Endothelial cell of umbilical vein (primary cell): ENCODE results near the gene PFN3. TPM values are rescaled to one million over a fixed set of nuclear protein-coding genes. Genes with fewer than 3 reads are reported as not detected.

Experiments used
- BruUV-seq: library from RNA; stranded (reverse); fragments of 400-500 nt; replicated peaks from 2 replicates; lab custom pipeline; 2021; lab: Mats Ljungman, UMichigan
- CTCF ChIA-PET: fragments of 300-600, 350-600 bp; sonication (Branson Sonifier 250); formaldehyde crosslinking; loops from one replicate; lab custom pipeline; 2021; ENCODE audit warnings: antibody characterized with exemption, inconsistent platforms; lab: Charles Lee
- POLR2A ChIA-PET: fragments of 300-600, 350-600 bp; sonication (Branson Sonifier 250); formaldehyde crosslinking; loops from one replicate; lab custom pipeline; 2021; ENCODE audit warnings: antibody characterized with exemption, inconsistent platforms; lab: Charles Lee
- DNase-seq: peaks from one replicate; pipeline ENCODE4 v3.0.0-alpha.2; 2011; ENCODE audit warnings: low read depth, low spot score
- FAIRE-seq: peaks from 2 replicates; lab custom pipeline; 2011; peaks lifted over from hg19 to GRCh38; lab: Jason Lieb, UNC
- H2AFZ ChIP-seq: 2 replicates; pipeline ENCODE4 v1.6.0; 2012; ENCODE audit warnings: low read depth, low read length, control low read depth, inconsistent platforms
- H3K27ac ChIP-seq: 2 replicates; pipeline ENCODE4 v1.5.1; 2011; ENCODE audit warnings: low read depth, mild to moderate bottlenecking, control low read depth, low read length, moderate library complexity; ENCODE audit not compliant: insufficient read depth
- H3K27me3 ChIP-seq, 2 experiments: 2 replicates each; pipeline versions ENCODE4 v1.6.0 to v1.6.1; 2011; ENCODE audit warnings: low read length in 2 of 2, mixed read lengths in 1 of 2; ENCODE audit not compliant: control insufficient read depth in 2 of 2, insufficient read depth in 2 of 2
- H3K36me3 ChIP-seq, 2 experiments: 2 replicates in 1 of 2; 3 replicates in 1 of 2; pipeline ENCODE4 v1.5.1; 2011; ENCODE audit warnings: low read length in 2 of 2, mild to moderate bottlenecking in 1 of 2, moderate library complexity in 1 of 2; ENCODE audit not compliant: control insufficient read depth in 2 of 2, insufficient read depth in 2 of 2; ENCODE audit errors: extremely low read depth in 1 of 2
- H3K4me1 ChIP-seq: 3 replicates; pipeline ENCODE4 v1.5.1; 2011; ENCODE audit warnings: mild to moderate bottlenecking, low read length; ENCODE audit not compliant: control insufficient read depth, insufficient read depth; ENCODE audit errors: extremely low read depth
- H3K4me2 ChIP-seq: 2 replicates; pipeline ENCODE4 v1.6.1; 2011; ENCODE audit warnings: low read length, control low read depth, mixed read lengths; ENCODE audit not compliant: insufficient read depth
- H3K4me3 ChIP-seq, 3 experiments: fragments of 200-600 bp in 1 of 3; sonication (generic), shearing (Covaris generic) in 1 of 3; replicated peaks in 1 of 3; 2 replicates each; pipeline ENCODE4 v1.5.1; 2011 to 2016; ENCODE audit warnings: control low read depth in 3 of 3, low read length in 3 of 3, mild to moderate bottlenecking in 2 of 3, inconsistent platforms in 1 of 3, low read depth in 1 of 3, moderate library complexity in 1 of 3; ENCODE audit not compliant: insufficient read depth in 1 of 3
- H3K79me2 ChIP-seq: 2 replicates; pipeline ENCODE4 v1.6.0; 2012; ENCODE audit warnings: low read length, inconsistent platforms; ENCODE audit not compliant: control insufficient read depth, insufficient read depth
- H3K9ac ChIP-seq: replicated peaks from 2 replicates; pipeline ENCODE3; 2011; ENCODE audit warnings: low read length, control low read depth; ENCODE audit not compliant: insufficient read depth; ENCODE audit errors: extremely low read depth
- H3K9me1 ChIP-seq: replicated peaks from 3 replicates; pipeline ENCODE4 v1.6.0; 2011; ENCODE audit warnings: mild to moderate bottlenecking, low read length; ENCODE audit not compliant: control insufficient read depth, insufficient read depth; ENCODE audit errors: extremely low read depth
- H3K9me3 ChIP-seq: replicated peaks from 2 replicates; pipeline ENCODE4 v1.5.1; 2012; ENCODE audit warnings: low read length, inconsistent platforms; ENCODE audit not compliant: control insufficient read depth, insufficient read depth
- H4K20me1 ChIP-seq: replicated peaks from 2 replicates; pipeline ENCODE3; 2011; ENCODE audit warnings: mild to moderate bottlenecking, low read length; ENCODE audit not compliant: control insufficient read depth, insufficient read depth; ENCODE audit errors: extremely low read depth
- EZH2 ChIP-seq: IDR thresholded peaks from 2 replicates; pipeline ENCODE4 v1.6.1; 2012; ENCODE audit warnings: borderline replicate concordance, low read depth, mild to moderate bottlenecking, moderate library complexity, low read length, inconsistent platforms; ENCODE audit not compliant: severe bottlenecking
- FOS ChIP-seq: IDR thresholded peaks from 2 replicates; pipeline ENCODE4 v1.6.1; 2011; ENCODE audit warnings: mild to moderate bottlenecking, low read length, moderate library complexity, borderline replicate concordance; ENCODE audit not compliant: insufficient read depth
- GATA2 ChIP-seq: IDR thresholded peaks from 2 replicates; pipeline ENCODE4 v1.7.0; 2011; ENCODE audit warnings: low read depth, mild to moderate bottlenecking, moderate library complexity, mixed read lengths, low read length; ENCODE audit not compliant: insufficient read length, insufficient read depth
- JUN ChIP-seq: IDR thresholded peaks from 2 replicates; pipeline ENCODE4 v1.6.1; 2011; ENCODE audit warnings: borderline replicate concordance, low read depth; ENCODE audit not compliant: insufficient read length, insufficient read depth
- MAX ChIP-seq: IDR thresholded peaks from 2 replicates; pipeline ENCODE4 v1.6.1; 2011; ENCODE audit not compliant: insufficient read depth, insufficient read length
- MYC ChIP-seq: IDR thresholded peaks from one replicate; pipeline ENCODE4 v1.6.1; 2011; ENCODE audit warnings: mild to moderate bottlenecking, low read depth, low read length
- POLR2A ChIP-seq: IDR thresholded peaks from 2 replicates; pipeline ENCODE4 v1.6.1; 2012; ENCODE audit warnings: low read depth, mild to moderate bottlenecking, control low read depth, low read length
- POLR2AphosphoS5 ChIP-seq: IDR thresholded peaks from 2 replicates; pipeline ENCODE4 v1.6.1; 2012; ENCODE audit warnings: low read depth, mild to moderate bottlenecking, control low read depth, low read length, moderate library complexity; ENCODE audit not compliant: insufficient read depth
- dilution Hi-C: fragments of 300-500 bp; cut with MboI; formaldehyde crosslinking; loops from one replicate; pipeline ENCODE4 v1.15.0; 2019; ENCODE audit warnings: low sequenced_read_pairs; ENCODE audit not compliant: extremely low pct_ligation_motif_present
- intact Hi-C: fragments of 100-400 bp; cut with micrococcal nuclease; formaldehyde crosslinking; loops from one replicate; pipeline ENCODE4 v1.10.0; 2022
- polyA plus RNA-seq, 4 experiments: library from polyadenylated mRNA; depleted of rRNA in 3 of 4; stranded (reverse) in 3 of 4; unstranded in 1 of 4; fragments of >200 nt; gene quantifications; 2 replicates each; pipeline versions ENCODE4 v1.2.1 to v1.2.3, GENCODE V29; 2011 to 2012; ENCODE audit warnings: missing spikeins in 1 of 4
- total RNA-seq: library from RNA; stranded (reverse); gene quantifications from 2 replicates; pipeline ENCODE4 v1.2.3, GENCODE V29; 2021
- TF ChIP-seq, protein P1 (sequence below), 2 donors: IDR thresholded peaks; 1 replicate in 1 of 2; 2 replicates in 1 of 2; pipeline ENCODE4 v1.5.1; 2011; ENCODE audit warnings: low read length in 2 of 2, mild to moderate bottlenecking in 2 of 2, moderate library complexity in 2 of 2, control low read depth in 1 of 2, inconsistent platforms in 1 of 2, low read depth in 1 of 2; ENCODE audit not compliant: insufficient read depth in 1 of 2; ENCODE audit errors: extremely low read depth in 1 of 2

PFN3 gene
- total and polyA plus RNA-seq, 2 donors (not counting 3 experiments of a cell fraction or from before 2014, with no cell fraction given): not detected

DNA sequence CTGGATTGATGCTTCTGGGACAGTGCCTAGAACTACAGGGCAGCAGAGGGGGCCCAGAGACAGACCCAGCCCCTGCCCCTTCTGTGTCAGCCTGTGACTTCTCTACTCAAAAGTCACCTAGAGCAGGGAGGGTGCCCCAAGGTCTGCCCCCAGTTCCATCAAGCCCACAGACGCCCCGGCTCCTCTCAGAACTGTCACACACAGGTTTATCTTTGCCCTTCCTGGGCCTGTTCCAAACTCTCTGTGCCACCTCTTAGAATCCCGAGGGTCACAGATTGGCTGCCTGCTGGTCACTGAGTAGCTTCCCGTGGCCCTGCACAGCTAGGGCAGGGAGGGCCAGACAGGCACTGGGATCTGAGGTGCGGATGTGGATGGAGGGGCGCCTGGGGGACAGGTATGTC lies 41.0 kb downstream of the PFN3 start:
- intact Hi-C loops: no loop called here
- dilution Hi-C loops: no loop called here
- no peak overlapping the region for H3K4me3 ChIP-seq
- DNase-seq: no peak
- no peaks in the 10 kb centered on the region for H4K20me1 ChIP-seq
- FAIRE-seq: no peak
- no peak overlapping the region for H3K9ac ChIP-seq
- ChIA-PET POLR2A (no interaction called here), CTCF (interaction anchor here (1.2 to 6.3 kb wide), 2 partner anchors 11 to 41 kb away, joined by 3 to 31 read pairs; no protein-coding TSS in a partner anchor)
- H3K4me2 ChIP-seq: no peak overlapping the region
- no peaks in the 10 kb centered on the region for H3K9me3 ChIP-seq
- H3K4me1 ChIP-seq: peaks cover 19% of the 10 kb centered on the region
- H2AFZ ChIP-seq: no peak overlapping the region
- H3K36me3 ChIP-seq: no peaks in the 10 kb centered on the region
- no peaks in the 10 kb centered on the region for H3K27me3 ChIP-seq
- BruUV-seq: no TSS peak
- H3K27ac ChIP-seq: no peak overlapping the region
- H3K79me2 ChIP-seq: no peaks in the 10 kb centered on the region
- TF ChIP-seq, protein P1, sequence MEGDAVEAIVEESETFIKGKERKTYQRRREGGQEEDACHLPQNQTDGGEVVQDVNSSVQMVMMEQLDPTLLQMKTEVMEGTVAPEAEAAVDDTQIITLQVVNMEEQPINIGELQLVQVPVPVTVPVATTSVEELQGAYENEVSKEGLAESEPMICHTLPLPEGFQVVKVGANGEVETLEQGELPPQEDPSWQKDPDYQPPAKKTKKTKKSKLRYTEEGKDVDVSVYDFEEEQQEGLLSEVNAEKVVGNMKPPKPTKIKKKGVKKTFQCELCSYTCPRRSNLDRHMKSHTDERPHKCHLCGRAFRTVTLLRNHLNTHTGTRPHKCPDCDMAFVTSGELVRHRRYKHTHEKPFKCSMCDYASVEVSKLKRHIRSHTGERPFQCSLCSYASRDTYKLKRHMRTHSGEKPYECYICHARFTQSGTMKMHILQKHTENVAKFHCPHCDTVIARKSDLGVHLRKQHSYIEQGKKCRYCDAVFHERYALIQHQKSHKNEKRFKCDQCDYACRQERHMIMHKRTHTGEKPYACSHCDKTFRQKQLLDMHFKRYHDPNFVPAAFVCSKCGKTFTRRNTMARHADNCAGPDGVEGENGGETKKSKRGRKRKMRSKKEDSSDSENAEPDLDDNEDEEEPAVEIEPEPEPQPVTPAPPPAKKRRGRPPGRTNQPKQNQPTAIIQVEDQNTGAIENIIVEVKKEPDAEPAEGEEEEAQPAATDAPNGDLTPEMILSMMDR (IDR thresholded peaks at IDR 0.05; ENCODE audit: extremely low read depth in 1 of 2, insufficient read depth in 1 of 2, low read depth in 1 of 2, low read length in 2 of 2): no peak
- TF ChIP-seq JUN (no peak), POLR2AphosphoS5 (no peak), POLR2A (no peak), FOS (no peak), EZH2 (no peak), GATA2 (no peak), MYC (no peak), MAX (no peak)
- no peaks in the 10 kb centered on the region for H3K9me1 ChIP-seq
